ENCODE measurements around the gene TEKT2. TPM values are rescaled to one million over a fixed set of nuclear protein-coding genes. Genes with fewer than 3 reads are reported as not detected.

TEKT2 gene
- total RNA-seq, 1 donor from 2014 or later, result 9.3 TPM

DNA sequence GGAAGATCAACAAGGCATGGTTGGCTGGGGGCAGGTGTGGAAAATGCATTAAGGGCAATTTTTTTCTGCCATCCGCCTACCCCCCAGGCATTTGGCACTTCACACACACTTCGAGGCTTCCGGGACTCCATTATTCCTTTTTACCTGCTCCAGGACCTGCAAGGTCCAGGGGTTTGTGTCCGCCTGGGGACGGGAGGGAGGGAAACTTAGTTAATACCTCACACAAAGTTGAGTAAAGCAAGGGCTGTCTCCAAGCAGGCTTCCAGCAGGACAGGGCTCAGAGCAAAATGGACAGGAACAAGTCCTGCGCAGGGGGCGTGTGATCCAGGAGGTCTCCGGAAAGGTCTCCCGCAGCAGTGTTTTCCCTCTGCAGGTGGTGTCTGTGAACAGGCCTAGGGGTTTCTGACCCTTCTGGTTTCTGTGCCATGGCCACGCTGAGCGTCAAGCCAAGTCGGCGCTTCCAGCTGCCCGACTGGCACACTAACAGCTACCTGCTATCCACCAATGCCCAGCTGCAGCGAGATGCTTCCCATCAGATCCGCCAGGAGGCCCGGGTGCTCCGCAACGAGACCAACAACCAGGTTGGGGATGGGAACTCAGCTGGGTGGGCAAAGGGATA lies 712 bp downstream of the TEKT2 start:
- TF ChIP-seq, protein P1, sequence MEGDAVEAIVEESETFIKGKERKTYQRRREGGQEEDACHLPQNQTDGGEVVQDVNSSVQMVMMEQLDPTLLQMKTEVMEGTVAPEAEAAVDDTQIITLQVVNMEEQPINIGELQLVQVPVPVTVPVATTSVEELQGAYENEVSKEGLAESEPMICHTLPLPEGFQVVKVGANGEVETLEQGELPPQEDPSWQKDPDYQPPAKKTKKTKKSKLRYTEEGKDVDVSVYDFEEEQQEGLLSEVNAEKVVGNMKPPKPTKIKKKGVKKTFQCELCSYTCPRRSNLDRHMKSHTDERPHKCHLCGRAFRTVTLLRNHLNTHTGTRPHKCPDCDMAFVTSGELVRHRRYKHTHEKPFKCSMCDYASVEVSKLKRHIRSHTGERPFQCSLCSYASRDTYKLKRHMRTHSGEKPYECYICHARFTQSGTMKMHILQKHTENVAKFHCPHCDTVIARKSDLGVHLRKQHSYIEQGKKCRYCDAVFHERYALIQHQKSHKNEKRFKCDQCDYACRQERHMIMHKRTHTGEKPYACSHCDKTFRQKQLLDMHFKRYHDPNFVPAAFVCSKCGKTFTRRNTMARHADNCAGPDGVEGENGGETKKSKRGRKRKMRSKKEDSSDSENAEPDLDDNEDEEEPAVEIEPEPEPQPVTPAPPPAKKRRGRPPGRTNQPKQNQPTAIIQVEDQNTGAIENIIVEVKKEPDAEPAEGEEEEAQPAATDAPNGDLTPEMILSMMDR (IDR thresholded peaks at IDR 0.05), result no peak
- intact Hi-C loops (cut with DNase I), result no loop called here

DNA sequence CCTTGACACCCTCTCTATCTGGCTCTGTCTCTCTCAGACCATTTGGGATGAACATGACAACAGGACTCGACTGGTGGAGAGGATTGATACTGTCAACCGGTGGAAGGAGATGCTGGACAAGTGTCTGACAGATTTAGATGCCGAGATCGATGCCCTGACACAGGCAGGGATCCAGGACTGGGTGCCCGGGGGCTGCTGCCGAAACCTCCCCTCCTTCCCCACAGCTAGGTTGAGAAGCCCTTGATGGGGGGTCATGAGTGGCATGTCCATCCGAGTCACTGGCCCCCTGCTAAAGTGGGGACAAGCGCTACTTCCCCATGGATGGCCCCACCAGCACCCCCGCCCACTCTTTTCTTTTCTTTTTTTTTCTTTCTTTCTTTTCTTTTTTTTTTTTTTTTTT lies 1.2 kb downstream of the TEKT2 start:
- peaks cover 14% of the 10 kb centered on the region for H3K27me3 ChIP-seq (ENCODE audit: low read depth)
- no peaks in the 10 kb centered on the region for H3K9me3 ChIP-seq
- no peak overlapping the region for H3K27ac ChIP-seq
- TF ChIP-seq, protein P1 (IDR thresholded peaks at IDR 0.05), result no peak
- H3K4me1 ChIP-seq, result peaks cover 25% of the 10 kb centered on the region
- no peak for DNase-seq
- no peak for ATAC-seq
- H3K36me3 ChIP-seq, result no peaks in the 10 kb centered on the region
- no peak overlapping the region for H3K4me3 ChIP-seq
- intact Hi-C loops (cut with DNase I), result no loop called here

More for the DNA sequence above, 712 bp downstream of the TEKT2 start:
- Histone ChIP-seq H3K4me1 (peaks cover 19% of the 10 kb centered on the region), H3K9me3 (no peaks in the 10 kb centered on the region), H3K4me3 (peak overlapping the region; percentile 54), H3K36me3 (no peaks in the 10 kb centered on the region), H3K27ac (peak overlapping the region; percentile 11), H3K27me3 (ENCODE audit: low read depth) (peaks cover 14% of the 10 kb centered on the region)
- ATAC-seq, result no peak
- DNase-seq, result no peak

DNA sequence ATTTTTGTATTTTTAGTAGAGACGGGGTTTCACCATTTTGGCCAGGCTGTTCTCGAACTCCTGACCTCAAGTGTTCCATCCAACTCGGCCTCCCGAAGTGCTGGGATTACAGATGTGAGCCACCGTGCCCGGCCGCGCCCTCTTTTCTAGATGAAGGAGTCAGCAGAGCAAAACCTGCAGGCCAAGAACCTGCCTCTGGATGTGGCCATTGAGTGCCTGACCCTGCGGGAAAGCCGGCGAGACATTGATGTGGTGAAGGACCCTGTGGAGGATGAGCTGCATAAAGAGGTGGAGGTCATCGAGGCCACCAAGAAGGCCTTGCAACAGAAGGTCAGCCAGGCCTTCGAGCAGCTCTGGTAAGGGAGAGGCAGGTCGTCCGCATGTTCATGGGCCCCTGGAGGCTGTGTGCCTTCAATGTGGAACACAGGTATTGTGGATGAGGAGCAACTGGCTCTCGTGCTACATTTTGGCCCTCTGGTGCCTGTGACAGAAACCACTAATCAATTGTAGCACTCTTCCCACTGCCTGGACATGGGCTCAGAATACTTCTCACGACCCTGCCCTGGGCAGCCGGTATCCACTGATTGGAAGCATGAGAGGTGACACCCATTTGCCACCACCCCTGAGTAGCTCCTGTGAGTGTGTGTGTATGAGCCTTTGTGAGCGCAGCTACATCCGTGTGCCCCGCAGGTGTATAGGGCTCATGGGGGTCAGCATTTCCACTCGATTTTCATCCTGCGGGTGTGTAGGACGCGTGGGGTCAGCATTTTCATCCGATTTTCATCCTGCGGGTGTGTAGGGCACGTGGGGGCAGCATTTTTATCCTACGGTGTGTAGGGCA lies 2.0 kb downstream of the TEKT2 start:
- Histone ChIP-seq H3K27ac (no peak overlapping the region), H3K9me3 (no peaks in the 10 kb centered on the region), H3K4me3 (no peak overlapping the region), H3K27me3 (ENCODE audit: low read depth) (peaks cover 14% of the 10 kb centered on the region), H3K36me3 (peaks cover 8% of the 10 kb centered on the region), H3K4me1 (peaks cover 32% of the 10 kb centered on the region)
- ATAC-seq, result no peak
- DNase-seq, result no peak
- TF ChIP-seq, protein P1 (IDR thresholded peaks at IDR 0.05), result no peak
- intact Hi-C loops (cut with DNase I), result no loop called here

DNA sequence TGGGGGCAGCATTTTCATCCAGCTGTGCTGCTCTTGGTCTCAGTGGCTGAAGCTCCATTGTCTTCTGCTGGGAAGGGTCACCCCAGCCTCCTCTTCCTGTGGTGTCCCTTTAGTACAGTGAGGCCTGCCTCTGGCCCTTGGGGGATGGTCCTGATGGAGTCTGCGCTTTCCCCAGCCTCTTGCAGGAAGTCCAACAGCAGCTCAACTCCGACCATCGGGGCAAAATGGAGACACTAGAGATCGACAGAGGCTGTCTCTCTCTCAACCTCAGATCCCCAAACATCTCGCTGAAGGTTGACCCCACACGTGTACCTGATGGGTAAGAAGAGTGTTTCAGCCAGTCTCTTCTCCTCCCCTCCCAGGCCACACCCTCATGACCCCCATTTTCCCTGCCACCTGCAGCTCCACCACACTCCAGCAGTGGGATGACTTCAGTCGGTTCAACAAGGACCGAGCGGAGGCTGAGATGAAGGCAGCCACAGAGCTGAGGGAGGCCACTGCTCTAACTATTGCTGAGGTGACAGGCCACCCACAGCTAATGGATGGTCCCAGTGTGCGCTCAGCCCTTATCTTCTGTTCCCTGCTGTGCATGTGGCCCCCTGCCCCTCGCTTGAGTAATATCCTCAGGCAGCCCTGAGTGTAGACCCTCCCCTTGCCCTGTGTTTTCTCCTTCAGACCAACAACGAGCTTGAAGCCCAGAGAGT lies 2.8 kb downstream of the TEKT2 start:
- intact Hi-C loops (cut with DNase I), result no loop called here
- Histone ChIP-seq H3K27ac (no peak overlapping the region), H3K27me3 (ENCODE audit: low read depth) (peaks cover 14% of the 10 kb centered on the region), H3K36me3 (peaks cover 15% of the 10 kb centered on the region), H3K4me1 (peaks cover 38% of the 10 kb centered on the region), H3K9me3 (no peaks in the 10 kb centered on the region), H3K4me3 (no peak overlapping the region)
- ATAC-seq (no peak), DNase-seq (no peak)
- TF ChIP-seq, protein P1 (IDR thresholded peaks at IDR 0.05), result no peak

DNA sequence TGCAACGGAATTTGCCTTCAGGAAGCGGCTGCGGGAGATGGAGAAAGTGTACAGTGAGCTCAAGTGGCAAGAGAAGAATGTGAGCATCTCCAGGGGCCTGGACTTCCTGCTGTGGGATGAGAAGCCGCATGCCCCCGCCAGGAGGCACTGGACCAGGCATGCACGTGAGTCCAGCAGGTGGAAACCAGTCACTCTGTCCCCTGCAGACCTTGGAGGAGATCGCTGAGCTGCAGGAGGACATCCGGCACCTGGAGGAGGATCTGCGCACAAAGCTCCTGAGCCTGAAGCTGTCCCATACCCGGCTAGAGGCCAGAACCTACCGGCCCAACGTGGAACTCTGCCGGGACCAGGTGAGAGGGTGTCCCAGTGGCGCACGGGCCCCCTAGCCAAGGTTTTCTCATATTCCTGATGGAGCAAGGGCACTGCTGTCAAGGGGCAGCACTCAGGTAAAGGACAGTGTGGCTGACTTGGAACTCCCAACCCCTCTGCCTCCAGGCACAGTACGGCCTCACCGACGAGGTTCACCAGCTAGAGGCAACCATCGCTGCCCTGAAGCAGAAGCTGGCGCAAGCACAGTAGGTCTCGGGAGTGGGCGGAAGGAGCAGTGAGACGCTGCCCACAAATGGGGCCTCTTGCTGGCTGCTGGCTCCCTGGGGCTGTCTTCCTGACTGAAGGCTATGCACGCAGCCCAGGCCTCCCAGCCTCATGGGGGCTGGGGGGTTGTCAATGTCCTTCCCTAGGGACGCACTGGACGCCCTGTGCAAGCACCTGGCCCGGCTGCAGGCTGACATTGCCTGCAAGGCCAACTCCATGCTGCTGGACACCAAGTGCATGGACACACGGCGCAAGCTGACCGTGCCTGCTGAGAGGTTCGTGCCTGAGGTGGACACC lies 3.6 kb downstream of the TEKT2 start:
- Histone ChIP-seq H3K4me3 (no peak overlapping the region), H3K4me1 (peaks cover 38% of the 10 kb centered on the region), H3K27ac (no peak overlapping the region), H3K36me3 (peaks cover 23% of the 10 kb centered on the region), H3K9me3 (no peaks in the 10 kb centered on the region), H3K27me3 (ENCODE audit: low read depth) (peaks cover 14% of the 10 kb centered on the region)
- DNase-seq, result no peak
- TF ChIP-seq, protein P1 (IDR thresholded peaks at IDR 0.05), result no peak
- intact Hi-C loops (cut with DNase I), result no loop called here
- ATAC-seq, result no peak
